NOMO-1 (cell line): ENCODE measurements around the gene FERMT2.
"Not testable (repeated sequence)": the region's sequence is repeated elsewhere in the genome, so short reads cannot be mapped to it uniquely, and the experiment has no call there.

Experiments used
- DNase-seq, 2 experiments: peaks; one replicate each; lab custom pipeline; 2025; ENCODE audit not compliant: unreplicated experiment in 2 of 2; lab: John Stamatoyannopoulos, UW

Gene FERMT2

DNA sequence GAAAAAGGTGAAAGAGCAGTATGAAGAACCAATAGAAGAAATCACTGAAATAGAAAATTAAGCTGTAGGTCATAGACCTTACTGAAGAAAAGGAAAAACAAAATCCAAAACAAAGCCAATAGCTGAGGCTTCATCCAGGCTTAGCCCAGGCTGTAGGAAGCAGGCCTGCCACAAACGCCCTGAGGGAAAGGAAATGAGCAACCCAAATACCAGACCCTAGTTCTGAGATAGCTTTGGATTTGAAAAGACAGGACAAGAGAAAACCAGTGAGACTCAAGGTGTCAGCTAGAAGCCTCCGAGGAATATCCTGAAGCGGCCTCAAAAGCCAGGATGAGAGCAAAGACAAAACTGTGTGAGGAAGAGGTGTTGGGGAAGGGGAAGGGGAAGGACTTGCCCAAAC is 79.2 kb downstream of the FERMT2 start:
- no peak for DNase-seq

- DNase-seq, result peak; percentile 20 to 82
These were observed 81.8 kb downstream of the FERMT2 start for GRCh38 chr14:52868911-52869618.

- DNase-seq, result not testable (repeated sequence)
These were observed 86.0 kb downstream of the FERMT2 start for GRCh38 chr14:52864893-52865292.

DNA sequence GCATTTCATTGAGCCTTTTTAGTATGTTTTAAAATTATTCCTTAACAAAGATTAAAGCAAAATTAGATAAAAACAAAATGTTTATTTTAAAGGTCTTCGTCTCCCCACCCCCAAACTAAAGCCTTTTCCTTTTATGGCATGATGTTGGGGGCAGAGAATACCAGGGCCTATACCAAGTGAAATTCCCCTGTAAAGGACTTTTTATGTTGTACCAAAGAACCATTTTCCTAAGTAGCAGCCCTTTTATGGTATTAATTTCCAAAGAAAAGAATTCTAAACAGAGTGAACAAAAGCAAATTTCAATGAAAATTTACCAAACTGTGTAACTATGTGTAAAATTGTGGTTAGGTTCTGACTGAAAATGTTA is 87.5 kb downstream of the FERMT2 start:
- DNase-seq, result no peak

- no peak for DNase-seq
These were observed 88.1 kb downstream of the FERMT2 start for GRCh38 chr14:52862632-52863333.

DNA sequence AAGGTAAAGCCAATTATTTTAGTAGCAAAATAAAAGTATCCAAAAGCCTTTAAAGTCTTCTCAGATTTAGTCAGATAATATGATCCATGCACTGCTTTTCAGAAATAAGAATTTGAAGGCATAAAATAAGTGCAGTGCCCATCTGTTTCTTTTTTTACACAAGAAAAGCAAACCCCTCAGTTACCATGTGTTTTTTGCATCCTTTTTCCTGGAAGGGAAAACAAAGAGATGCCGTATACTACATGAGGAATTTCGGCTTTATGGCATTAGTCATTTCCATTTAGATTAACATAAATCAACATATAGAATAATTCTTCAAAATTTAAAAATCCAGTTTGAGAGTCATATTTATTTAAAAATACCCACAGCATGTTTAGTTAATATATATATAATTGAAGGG is 89.4 kb downstream of the FERMT2 start:
- DNase-seq, result no peak

- peak in 1 of 2 experiments; percentile 13 for DNase-seq
These were observed 89.9 kb downstream of the FERMT2 start for GRCh38 chr14:52860910-52861309.

DNA sequence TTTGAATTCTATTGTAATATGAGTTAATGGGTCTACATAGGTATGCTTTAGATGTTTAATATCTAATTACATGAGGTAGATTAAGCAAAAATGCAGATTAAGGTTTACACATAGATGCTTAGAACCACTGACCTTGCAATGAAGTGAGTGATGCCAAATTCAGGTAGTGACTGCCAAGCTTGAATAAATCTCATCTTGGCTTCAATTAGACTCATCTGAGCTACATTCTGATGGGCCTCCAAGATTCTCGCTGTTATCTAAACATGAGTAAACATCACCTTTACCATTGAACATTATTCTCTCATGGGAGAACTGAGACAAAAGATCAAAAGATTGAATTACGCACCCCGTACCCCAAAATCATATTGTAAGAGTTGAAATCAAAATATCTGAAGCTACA is 90.6 kb downstream of the FERMT2 start:
- no peak for DNase-seq

- no peak for DNase-seq
These were observed 94.7 kb downstream of the FERMT2 start for GRCh38 chr14:52856139-52856538.

- DNase-seq, result no peak
These were observed 97.4 kb downstream of the FERMT2 start for GRCh38 chr14:52853522-52853854.

DNA sequence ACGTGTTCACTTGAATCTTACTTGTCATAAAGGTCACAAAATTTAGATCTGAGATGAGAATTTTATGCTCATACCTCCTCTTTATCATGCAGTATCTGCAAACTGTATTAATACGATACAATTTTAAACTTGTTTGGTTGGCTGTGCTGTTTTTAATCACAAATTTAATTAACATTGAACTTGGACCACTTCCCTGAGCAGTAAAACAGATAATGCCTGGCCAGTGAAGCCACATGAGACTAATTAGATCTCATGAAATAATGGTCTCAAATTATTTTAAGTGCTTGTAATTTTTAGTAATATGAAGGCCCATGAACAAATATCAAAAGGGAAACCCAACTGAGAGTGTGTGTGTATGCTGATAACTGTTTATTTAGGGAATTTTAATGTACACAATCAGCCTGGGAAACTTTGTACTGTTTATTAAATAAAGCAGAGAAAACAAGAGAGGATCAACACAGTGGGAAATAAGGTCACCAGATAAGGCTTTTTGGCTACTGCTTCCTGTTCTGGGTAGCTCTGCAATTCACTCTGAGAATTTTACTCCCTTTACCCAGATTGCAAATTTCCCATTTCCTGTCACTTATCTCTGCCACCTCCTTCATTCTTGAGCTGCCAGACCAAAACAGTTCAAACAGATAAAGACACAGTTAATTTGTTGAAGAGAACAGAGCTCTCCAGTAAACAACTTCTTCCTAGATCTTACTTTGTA is 97.9 kb downstream of the FERMT2 start:
- no peak for DNase-seq

GRCh38 chr14:52850451-52850909 is 100.4 kb downstream of the FERMT2 start:
- no peak for DNase-seq

- no peak for DNase-seq
These were observed 102.2 kb downstream of the FERMT2 start for GRCh38 chr14:52848626-52849025.

DNA sequence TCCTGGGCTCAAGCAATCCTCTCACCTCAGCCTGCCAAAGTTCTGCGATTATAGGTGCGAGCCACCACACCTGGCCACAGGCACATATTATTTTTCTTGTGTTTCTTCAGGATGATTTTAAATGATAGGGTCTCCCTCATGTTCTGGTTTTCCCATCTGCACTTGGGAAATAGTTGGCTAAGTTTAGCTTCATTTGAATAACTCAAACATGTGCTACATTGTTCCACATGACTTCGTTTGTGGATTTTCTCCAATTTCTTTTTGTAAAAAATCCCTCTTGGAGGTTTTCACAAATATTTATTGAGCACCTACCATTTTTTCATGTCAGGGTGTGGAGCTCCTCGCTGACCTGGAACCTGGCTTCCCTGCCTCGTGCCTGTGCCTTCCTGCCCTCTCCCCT is 104.3 kb downstream of the FERMT2 start:
- no peak for DNase-seq

DNA sequence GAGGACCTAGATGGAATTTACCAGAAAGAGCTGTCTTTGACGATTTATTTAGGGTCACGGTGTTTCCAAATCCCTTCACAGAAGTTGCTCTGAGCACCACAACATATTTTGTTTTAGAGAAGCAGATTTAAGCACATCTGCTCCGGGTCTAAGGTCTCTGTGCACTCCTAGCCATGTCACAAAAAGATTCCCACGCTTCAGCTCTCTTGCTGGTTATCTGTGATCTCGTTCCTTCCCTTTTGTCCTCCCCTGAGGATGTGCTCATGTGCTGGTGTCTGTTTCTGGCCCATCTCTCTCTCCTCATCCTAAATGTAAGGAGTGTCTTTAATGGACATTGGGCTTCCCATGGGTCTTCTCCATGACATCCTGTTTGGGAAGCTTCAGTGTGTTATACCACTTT is 105.8 kb downstream of the FERMT2 start:
- no peak for DNase-seq

DNA sequence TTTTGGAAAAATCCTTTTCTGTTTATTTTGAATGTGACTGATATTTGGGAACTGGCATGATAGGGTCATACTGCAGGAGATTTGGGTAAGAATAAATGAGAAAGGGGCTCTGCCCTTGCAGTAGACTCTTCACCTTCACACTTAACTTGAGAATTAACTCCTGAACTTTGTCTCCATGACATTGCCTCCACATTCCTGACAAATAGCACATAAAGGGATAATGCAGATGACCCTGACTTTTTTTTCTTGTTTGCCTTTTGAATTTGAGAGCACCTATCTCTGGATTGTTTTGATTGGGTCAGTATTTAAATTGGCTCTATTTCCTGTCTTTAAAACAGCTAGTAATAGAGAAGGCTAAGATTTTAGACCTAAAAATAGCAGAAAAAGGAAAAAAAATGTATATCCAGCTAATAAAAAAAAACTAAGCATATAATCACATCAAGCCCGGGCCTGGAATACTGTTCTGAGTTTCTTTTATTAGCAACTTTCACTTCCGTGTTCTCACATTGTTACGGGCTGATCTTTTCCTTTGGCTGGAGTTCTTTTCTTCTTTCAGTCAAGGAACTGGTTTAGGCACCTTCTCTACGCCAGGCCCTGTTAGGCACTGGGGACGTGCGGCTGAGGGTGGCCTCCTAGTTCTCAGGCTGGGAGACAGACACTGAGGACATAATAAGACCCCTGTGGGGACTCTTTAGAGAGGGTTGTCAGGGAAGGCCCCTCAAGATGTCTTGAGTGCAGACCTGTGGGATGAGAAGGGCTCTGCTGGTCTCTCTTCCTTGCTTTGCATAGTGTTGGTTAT is 106.4 kb downstream of the FERMT2 start:
- DNase-seq, result peak; percentile 13 to 33

DNA sequence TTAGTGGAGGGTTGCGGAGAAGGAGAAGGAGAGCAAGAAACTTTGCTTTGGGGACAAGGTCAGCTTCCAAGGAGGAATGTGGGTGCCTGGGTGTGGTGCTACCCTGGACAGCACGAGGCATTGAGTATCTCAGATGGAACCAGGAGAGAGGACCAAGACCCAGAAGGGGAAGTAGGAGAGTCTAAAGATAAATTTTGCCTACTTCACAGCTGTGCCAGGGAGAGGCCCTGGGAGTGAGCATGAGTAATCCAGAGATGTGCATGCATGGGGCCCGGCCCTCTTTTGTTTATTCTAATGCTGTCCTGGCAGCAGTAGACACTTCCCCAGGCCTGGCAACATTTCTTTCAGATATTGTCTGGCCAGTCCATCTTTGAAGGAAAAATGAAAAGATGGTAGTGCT is 110.0 kb downstream of the FERMT2 start:
- DNase-seq, result peak in 1 of 2 experiments; percentile 11

DNA sequence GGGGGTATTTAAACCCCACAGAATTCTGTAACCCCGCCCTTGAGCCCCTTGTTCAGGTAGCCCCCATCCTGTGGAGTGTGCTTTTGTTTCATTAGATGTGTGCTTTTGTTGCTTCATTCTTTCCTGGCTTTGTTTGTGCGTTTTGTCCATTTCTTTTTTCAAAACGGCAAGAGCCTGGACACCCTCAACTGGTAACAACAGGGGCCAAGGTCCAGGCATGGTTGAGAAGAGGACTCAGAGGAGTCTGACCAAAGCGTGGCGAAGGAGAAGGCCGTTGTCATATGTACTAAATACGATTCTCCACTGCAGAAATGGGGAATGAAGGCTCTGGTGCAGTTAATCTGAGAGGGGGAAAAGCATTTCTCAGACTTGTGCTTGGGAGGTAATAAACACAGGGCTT is 113.4 kb downstream of the FERMT2 start:
- DNase-seq, result no peak

- DNase-seq, result no peak
These were observed 114.8 kb downstream of the FERMT2 start for GRCh38 chr14:52836063-52836462.

GRCh38 chr14:52835122-52835903 is 115.5 kb downstream of the FERMT2 start:
- DNase-seq, result peak; percentile 5 to 40
